PFSK-1 (cell line): ENCODE measurements around the gene PRSS56.

Experiments
- FOXP2 ChIP-seq: optimal IDR thresholded peaks from 2 replicates; pipeline ENCODE3; 2011; ENCODE audit warnings: borderline replicate concordance, control low read depth, inconsistent platforms; ENCODE audit not compliant: insufficient read depth; ENCODE audit errors: extremely low read length, extremely low read depth
- POLR2AphosphoS5 ChIP-seq: IDR thresholded peaks from 2 replicates; pipeline ENCODE4 v1.6.1; 2012; ENCODE audit warnings: low read depth, mild to moderate bottlenecking, control low read depth, low read length, moderate library complexity
- REST ChIP-seq, 2 experiments: IDR thresholded peaks; 2 replicates each; pipeline versions ENCODE4 v1.6.1 to v1.8.0; 2011 to 2012; ENCODE audit warnings: low read depth in 2 of 2, low read length in 2 of 2, control low read depth in 1 of 2, inconsistent platforms in 1 of 2, mild to moderate bottlenecking in 1 of 2, moderate library complexity in 1 of 2; ENCODE audit not compliant: insufficient read depth in 1 of 2
- SIN3A ChIP-seq: IDR thresholded peaks from 2 replicates; pipeline ENCODE4 v1.6.1; 2012; ENCODE audit warnings: mild to moderate bottlenecking, low read length, moderate library complexity, borderline replicate concordance; ENCODE audit not compliant: insufficient read depth
- TAF1 ChIP-seq: IDR thresholded peaks from 2 replicates; pipeline ENCODE4 v1.6.1; 2012; ENCODE audit warnings: low read length, control low read depth, borderline replicate concordance; ENCODE audit not compliant: insufficient read depth

The PRSS56 gene

GRCh38 chr2:232492236-232492848 is 27.8 kb upstream of the PRSS56 start:
- TF ChIP-seq POLR2AphosphoS5 (no peak), REST (IDR thresholded peaks at IDR 0.05; ENCODE audit: insufficient read depth in 1 of 2, low read depth in 2 of 2, low read length in 2 of 2) (no peak), SIN3A (no peak)

GRCh38 chr2:232492963-232493700 is 27.1 kb upstream of the PRSS56 start:
- TF ChIP-seq SIN3A (no peak), POLR2AphosphoS5 (no peak), FOXP2 (no peak), REST (IDR thresholded peaks at IDR 0.05; ENCODE audit: insufficient read depth in 1 of 2, low read depth in 2 of 2, low read length in 2 of 2) (no peak), TAF1 (no peak)

- TF ChIP-seq POLR2AphosphoS5: no peak
- TF ChIP-seq SIN3A: no peak
- no peak for TF ChIP-seq FOXP2
- no peak for TF ChIP-seq REST (IDR thresholded peaks at IDR 0.05; ENCODE audit: insufficient read depth in 1 of 2, low read depth in 2 of 2, low read length in 2 of 2)
- TF ChIP-seq TAF1: no peak
These were observed 26.3 kb upstream of the PRSS56 start for GRCh38 chr2:232493701-232494474.

- TF ChIP-seq TAF1: no peak
These were observed 25.6 kb upstream of the PRSS56 start for GRCh38 chr2:232494542-232494941.

- no peak for TF ChIP-seq FOXP2
- no peak for TF ChIP-seq TAF1
- no peak for TF ChIP-seq SIN3A
- no peak for TF ChIP-seq POLR2AphosphoS5
- no peak for TF ChIP-seq REST (IDR thresholded peaks at IDR 0.05; ENCODE audit: insufficient read depth in 1 of 2, low read depth in 2 of 2, low read length in 2 of 2)
These were observed 24.9 kb upstream of the PRSS56 start for GRCh38 chr2:232495292-232495691.
